HL-60 (cell line): ENCODE data around the gene IL18BP.
A peak's percentile ranks its signal among the peaks of the same experiment; 100 is the strongest.

Experiments
- DNase-seq, 2 experiments: peaks; one replicate each; pipeline ENCODE4 v3.0.0-alpha.2; 2010 to 2020; ENCODE audit warnings: low read depth in 1 of 2, low spot score in 1 of 2
- H3K27ac ChIP-seq: fragments of 250-450 bp; sonication (Bioruptor Pico); replicated peaks from 2 replicates; pipeline ENCODE4 v1.5.1; 2020; ENCODE audit warnings: mild to moderate bottlenecking, moderate library complexity
- H3K27me3 ChIP-seq: fragments of 250-450 bp; sonication (Bioruptor Pico); 2 replicates; pipeline ENCODE4 v1.5.1; 2021; ENCODE audit warnings: mild to moderate bottlenecking, moderate library complexity; ENCODE audit not compliant: insufficient read depth, poor library complexity, severe bottlenecking
- H3K4me3 ChIP-seq: replicated peaks from 2 replicates; pipeline ENCODE4 v1.5.1; 2011; ENCODE audit warnings: mild to moderate bottlenecking, control low read depth, low read length; ENCODE audit not compliant: insufficient read depth
- CTCF ChIP-seq: IDR thresholded peaks from one replicate; pipeline ENCODE4 v1.5.1; 2011; ENCODE audit warnings: low read length, control low read depth, inconsistent platforms; ENCODE audit not compliant: insufficient read depth
- GABPA ChIP-seq: IDR thresholded peaks from 2 replicates; pipeline ENCODE4 v1.6.1; 2012; ENCODE audit warnings: low read depth
- POLR2AphosphoS5 ChIP-seq: IDR thresholded peaks from 2 replicates; pipeline ENCODE4 v1.6.1; 2012; ENCODE audit warnings: low read depth
- SPI1 ChIP-seq: IDR thresholded peaks from 2 replicates; pipeline ENCODE4 v1.6.1; 2012; ENCODE audit warnings: low read depth, mild to moderate bottlenecking, borderline replicate concordance
- long read RNA-seq: library from polyadenylated mRNA; unstranded; transcript quantifications from one replicate; pipeline ENCODE4 v2.0.0, GENCODE V29; 2020
- TF ChIP-seq, protein P1 (sequence below): IDR thresholded peaks from 2 replicates; pipeline ENCODE4 v1.6.1; 2012; ENCODE audit warnings: low read depth; ENCODE audit not compliant: insufficient replicate concordance

IL18BP gene
- long read RNA-seq, partial matches to known transcripts: 0 of 1 reads
- long read RNA-seq, other reads (novel, unspliced or antisense): 1 of 1 reads

DNA sequence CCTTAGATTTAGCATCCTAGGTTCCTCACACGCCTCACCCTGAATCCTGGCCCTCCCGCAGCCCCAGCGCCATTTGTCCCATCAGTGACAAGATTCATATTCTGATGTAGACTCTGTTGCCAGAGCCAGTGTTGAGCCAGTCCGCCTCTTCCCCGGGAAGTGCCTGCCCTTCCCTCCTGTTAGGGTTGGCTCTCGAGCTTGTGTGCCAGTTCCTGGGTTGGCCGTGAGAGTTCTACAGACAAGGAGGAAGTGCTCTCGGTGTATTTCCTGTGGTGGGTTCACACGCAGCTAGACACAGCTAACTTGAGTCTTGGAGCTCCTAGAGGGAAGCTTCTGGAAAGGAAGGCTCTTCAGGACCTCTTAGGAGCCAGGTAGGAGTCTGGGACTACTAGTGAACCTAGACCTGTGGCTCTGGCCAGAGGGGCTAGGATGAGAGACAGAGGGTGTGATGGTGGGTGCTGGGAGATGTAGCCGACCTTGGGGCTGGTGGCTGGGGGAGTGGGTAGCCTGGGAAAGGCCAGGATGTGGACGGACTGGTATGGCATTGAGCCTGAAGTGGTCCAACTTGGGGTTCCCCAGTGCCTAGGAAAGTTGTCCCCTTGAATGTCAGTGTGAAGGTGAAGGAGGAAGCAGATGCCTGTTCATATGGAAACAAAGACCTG is at the start of gene IL18BP:
IL18BP (plus strand) TSS at position 261 of the 662 bp plus-strand sequence. CDS start 1,076 bp downstream, outside the sequence.
- no peak within 1 kb of the TSS for H3K4me3 ChIP-seq

DNA sequence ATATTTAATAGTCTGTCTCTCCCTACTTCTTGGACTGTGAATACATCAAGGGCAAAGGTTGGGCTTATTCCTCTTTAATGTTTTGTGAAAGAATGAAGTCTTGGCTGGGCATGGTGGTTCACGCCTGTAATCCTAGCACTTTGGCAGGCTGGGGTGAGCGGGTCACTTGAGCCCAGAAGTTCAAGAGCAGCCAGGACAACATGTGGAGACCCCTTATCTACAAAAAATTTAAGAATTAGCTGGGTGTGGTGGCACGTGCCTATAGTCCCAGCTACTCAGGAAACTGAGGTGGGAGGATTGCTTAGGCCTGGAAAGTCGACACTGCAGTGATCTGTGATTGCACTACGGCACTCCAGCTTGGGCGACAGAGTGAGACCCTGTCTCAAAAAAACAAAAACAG is 49.7 kb upstream of the IL18BP start:
- no peak overlapping the region for H3K4me3 ChIP-seq
- no peaks in the 10 kb centered on the region for H3K27me3 ChIP-seq
- DNase-seq: no peak
- H3K27ac ChIP-seq: no peak overlapping the region
- TF ChIP-seq POLR2AphosphoS5: no peak
- TF ChIP-seq, protein P1, sequence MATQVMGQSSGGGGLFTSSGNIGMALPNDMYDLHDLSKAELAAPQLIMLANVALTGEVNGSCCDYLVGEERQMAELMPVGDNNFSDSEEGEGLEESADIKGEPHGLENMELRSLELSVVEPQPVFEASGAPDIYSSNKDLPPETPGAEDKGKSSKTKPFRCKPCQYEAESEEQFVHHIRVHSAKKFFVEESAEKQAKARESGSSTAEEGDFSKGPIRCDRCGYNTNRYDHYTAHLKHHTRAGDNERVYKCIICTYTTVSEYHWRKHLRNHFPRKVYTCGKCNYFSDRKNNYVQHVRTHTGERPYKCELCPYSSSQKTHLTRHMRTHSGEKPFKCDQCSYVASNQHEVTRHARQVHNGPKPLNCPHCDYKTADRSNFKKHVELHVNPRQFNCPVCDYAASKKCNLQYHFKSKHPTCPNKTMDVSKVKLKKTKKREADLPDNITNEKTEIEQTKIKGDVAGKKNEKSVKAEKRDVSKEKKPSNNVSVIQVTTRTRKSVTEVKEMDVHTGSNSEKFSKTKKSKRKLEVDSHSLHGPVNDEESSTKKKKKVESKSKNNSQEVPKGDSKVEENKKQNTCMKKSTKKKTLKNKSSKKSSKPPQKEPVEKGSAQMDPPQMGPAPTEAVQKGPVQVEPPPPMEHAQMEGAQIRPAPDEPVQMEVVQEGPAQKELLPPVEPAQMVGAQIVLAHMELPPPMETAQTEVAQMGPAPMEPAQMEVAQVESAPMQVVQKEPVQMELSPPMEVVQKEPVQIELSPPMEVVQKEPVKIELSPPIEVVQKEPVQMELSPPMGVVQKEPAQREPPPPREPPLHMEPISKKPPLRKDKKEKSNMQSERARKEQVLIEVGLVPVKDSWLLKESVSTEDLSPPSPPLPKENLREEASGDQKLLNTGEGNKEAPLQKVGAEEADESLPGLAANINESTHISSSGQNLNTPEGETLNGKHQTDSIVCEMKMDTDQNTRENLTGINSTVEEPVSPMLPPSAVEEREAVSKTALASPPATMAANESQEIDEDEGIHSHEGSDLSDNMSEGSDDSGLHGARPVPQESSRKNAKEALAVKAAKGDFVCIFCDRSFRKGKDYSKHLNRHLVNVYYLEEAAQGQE: no peak
- TF ChIP-seq SPI1: no peak
- no peak for TF ChIP-seq CTCF
- TF ChIP-seq GABPA: no peak

More for the DNA sequence above, at the start of gene IL18BP:
- peak; percentile 61 to 90 for DNase-seq
- H3K27ac ChIP-seq: peak within 1 kb of the TSS; percentile 57
- H3K27me3 ChIP-seq: no peaks in the 10 kb centered on the region
- TF ChIP-seq SPI1: peak; percentile 96
- TF ChIP-seq POLR2AphosphoS5: no peak
- TF ChIP-seq GABPA: peak; percentile 54

DNA sequence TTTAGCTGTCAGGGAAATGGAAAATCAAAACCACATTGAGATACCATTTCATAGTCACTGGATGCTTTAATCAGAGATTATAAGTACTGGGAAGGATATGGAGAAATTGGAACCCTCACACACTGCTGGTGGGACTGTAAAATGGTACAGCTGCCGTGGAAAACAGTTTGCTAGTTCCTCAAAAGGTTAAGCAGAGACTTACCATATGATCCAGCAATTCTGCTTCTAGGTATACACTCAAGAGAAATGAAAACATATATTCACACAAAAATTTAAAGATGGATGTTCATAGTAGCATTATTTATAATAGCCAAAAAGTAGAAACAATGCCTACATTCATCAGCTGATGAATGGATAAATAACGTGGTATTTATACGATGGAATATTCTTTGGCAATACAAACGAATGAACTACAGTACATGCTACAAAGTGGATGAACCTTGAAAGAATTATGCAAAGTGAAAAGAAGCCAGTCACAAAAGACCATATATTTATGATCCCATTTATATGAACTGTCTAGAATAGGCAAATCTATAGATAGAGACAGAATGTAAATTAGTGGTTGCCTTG is 46.9 kb upstream of the IL18BP start:
- Histone ChIP-seq H3K4me3 (no peak overlapping the region), H3K27me3 (no peaks in the 10 kb centered on the region), H3K27ac (no peak overlapping the region)
- TF ChIP-seq, protein P1: no peak
- TF ChIP-seq SPI1: no peak
- no peak for TF ChIP-seq POLR2AphosphoS5
- no peak for TF ChIP-seq CTCF
- TF ChIP-seq GABPA: no peak
- DNase-seq: no peak

- Histone ChIP-seq H3K27ac (no peak overlapping the region), H3K4me3 (no peak overlapping the region), H3K27me3 (no peaks in the 10 kb centered on the region)
- TF ChIP-seq, protein P1: no peak
- TF ChIP-seq CTCF: no peak
- TF ChIP-seq GABPA: no peak
- TF ChIP-seq SPI1: no peak
- no peak for TF ChIP-seq POLR2AphosphoS5
- no peak for DNase-seq
These were observed 42.7 kb upstream of the IL18BP start for GRCh38 chr11:71955898-71956456.
